A549 treated with CpdA at 1 μM for 4 hours (cell line): ENCODE measurements around the gene DYRK4. TPM values are rescaled to one million over a fixed set of nuclear protein-coding genes. Genes with fewer than 3 reads are reported as not detected.

ENCODE experiments used
- total RNA-seq: library from RNA; stranded (reverse); fragments of 200-300 nt; extraction: Qiagen RNA extraction; gene quantifications from 5 replicates; pipeline ENCODE4 v1.2.3, GENCODE V29; 2022; ENCODE audit warnings: low read depth

Gene DYRK4
- 41.3 to 51.3 TPM (median 46.9 TPM) in 5 replicates for total RNA-seq

GRCh38 chr12:4562034-4562657, at the start of gene DYRK4:
DYRK4 (plus strand) TSS chr12:4562208; CDS start chr12:4562246, 38 bp downstream.

GRCh38 chr12:4538207-4539160, 23.5 kb upstream of the DYRK4 start, which contains the start of gene RAD51AP1:
RAD51AP1 (plus strand) TSS chr12:4538890; CDS start chr12:4538940, 50 bp downstream.

GRCh38 chr12:4648501-4649357, 86.7 kb downstream of the DYRK4 start, which contains the start of the genes AKAP3 and NDUFA9:
AKAP3 (minus strand) TSS chr12:4649051; CDS start chr12:4638196, 10,855 bp downstream.
NDUFA9 (plus strand) TSS chr12:4649114; CDS start chr12:4649127, 13 bp downstream.

Other genes with a start within 250 kb of the DYRK4 start
- 40.2 to 47.6 TPM (median 42.8 TPM) in 5 replicates for gene TIGAR, start 241.0 kb upstream of the DYRK4 start, total RNA-seq
- gene FGF23, start 182.5 kb upstream of the DYRK4 start, total RNA-seq, result not detected in 5 replicates
- gene FGF6, start 116.4 kb upstream of the DYRK4 start, total RNA-seq, result not detected in 5 replicates
- gene RAD51AP1, start 23.3 kb upstream of the DYRK4 start, total RNA-seq, result 16.5 to 25.1 TPM (median 18.3 TPM) in 5 replicates
- 0.08 to 0.14 TPM (median 0.12 TPM) in 4 of 5 replicates, not detected in the other for gene AKAP3, start 86.8 kb downstream of the DYRK4 start, total RNA-seq
- 103 to 127 TPM (median 117 TPM) in 5 replicates for gene NDUFA9, start 86.9 kb downstream of the DYRK4 start, total RNA-seq
- not detected in 5 replicates for gene GALNT8, start 158.2 kb downstream of the DYRK4 start, total RNA-seq